NCI-H128 (cell line): ENCODE results near the gene RHEBL1.
A peak's percentile ranks its signal among the peaks of the same experiment; 100 is the strongest.
"Not testable (repeated sequence)": the region's sequence is repeated elsewhere in the genome, so short reads cannot be mapped to it uniquely, and the experiment has no call there.

ENCODE experiments used
- DNase-seq: peaks from one replicate; lab custom pipeline; 2025; ENCODE audit not compliant: unreplicated experiment; lab: John Stamatoyannopoulos, UW

Gene RHEBL1

DNA sequence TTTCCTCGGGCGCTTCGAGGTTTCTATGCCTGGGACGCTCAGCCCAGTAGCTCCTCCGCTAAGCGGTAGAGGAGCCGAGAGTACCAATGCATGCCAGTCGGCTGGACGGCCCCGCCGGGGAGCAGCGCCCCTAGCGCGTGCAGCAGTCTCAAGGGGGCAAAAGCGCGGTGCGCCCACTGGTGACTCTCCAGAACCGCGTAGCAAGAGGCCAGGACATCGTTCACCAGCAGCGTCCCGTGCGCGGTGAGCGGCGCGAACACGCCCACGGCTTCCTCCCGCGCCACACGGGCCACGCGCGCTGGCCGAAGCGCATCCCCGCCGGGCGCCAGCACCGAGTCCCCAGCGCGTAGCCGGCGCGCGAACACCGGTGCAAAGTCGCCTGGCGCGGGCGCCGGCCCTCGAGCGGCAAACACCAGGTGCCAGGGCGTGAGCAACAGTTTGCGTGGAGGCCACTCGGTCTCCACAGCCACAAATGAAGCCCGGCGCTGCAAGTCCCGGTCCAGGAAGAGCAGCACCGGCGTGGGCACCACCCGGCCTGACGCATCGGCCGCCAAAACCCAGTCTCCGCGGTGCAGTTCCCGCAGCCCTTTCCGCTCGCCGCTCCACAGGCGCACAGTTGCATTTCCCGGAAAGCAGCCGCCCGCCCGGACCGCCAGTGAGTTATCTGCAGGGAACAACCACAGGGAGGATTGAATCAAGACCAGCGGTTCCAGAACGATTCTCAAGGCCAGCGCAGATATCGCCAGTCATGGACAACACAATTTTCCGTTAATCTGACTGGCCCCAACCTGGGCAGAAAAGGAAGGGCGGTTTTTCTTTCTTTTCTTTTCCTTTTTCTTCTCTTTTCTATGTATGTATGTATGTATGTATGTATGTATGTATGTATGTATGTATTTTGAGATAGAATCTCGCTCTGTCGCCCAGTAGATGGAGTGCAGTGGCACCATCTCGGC, 20.3 kb upstream of the RHEBL1 start:
- peak; percentile 17 for DNase-seq

- no peak for DNase-seq
Observed at GRCh38 chr12:49088932-49089330, 19.2 kb upstream of the RHEBL1 start.

DNA sequence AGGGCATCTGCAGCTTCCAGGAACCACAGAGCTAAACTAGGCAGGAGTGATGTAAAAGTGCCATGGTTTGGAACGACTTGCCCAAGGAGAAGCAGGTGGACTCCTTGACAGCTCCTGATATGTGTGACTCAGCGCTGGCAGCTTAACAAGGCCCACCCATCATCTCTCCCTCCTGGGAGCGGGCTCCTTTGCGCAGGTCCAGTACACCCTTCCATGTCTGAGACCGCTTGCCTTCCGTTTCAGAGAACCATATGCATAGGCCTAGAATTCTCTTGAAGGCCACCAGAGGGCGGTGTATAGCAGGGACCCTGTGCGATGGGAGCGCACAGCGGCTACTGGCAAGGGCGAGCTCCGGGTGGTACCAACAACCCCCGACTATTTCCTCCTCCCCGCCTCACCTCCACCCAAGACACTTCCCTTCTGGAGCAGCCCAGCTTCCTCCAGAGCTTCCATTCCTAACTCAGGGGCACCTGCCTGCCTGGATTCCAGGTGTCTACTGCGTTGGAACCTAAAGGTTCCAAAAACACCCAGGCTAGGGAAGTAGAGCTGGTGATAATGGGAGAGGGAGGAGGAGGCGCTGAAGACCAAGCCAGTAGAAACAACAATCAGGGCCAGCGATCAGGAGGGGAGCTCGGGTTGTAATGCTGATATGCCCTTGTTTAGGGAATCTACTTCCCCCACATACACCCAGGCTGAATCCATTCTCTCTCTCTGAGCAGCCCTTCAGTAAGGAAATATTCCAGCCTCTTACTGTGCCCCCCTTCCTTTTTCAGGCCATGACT, 18.6 kb upstream of the RHEBL1 start:
- DNase-seq, result peak; percentile 76

GRCh38 chr12:49086116-49086515, 16.3 kb upstream of the RHEBL1 start:
- no peak for DNase-seq

DNA sequence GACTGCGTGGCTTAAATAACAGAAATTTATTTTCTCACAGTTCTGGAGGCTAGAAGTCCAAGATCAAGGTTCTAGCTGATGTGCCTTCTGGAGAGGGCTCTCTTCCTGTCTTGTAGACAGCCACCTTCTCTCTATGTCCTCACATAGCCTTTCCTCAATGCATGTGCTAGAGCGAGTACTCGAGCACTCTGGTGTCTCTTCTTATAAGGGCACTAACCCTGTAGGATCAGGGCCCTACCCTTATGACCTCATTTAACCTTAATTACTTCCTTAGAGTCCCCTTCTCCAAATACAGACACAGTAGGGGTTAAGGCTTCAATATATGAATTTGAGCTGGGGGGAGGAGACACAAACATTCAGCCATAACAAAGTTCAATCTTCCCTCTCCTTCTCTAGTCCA, 14.7 kb upstream of the RHEBL1 start:
- no peak for DNase-seq

DNA sequence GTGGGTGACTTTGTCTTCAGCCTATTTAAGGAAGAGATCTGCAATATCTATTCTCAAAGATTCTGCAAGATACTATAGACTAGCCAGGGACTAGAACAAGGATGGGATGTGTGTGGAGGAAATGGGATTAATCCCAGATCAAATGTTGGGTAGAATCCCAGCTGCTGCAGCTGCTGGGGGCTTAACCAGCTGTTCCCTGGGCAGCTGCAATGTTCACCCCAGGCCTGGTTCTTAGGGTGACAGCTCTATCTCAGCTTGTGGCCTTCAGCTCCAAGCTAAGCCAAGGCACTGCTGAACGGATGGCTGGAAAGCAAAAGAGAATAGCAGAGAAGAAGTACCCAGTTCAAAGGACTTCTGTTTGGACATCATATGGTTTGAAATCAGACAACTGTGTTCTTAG, 10.0 kb upstream of the RHEBL1 start:
- DNase-seq, result no peak

- no peak for DNase-seq
Observed at GRCh38 chr12:49070971-49071370, 1.2 kb upstream of the RHEBL1 start.

- no peak for DNase-seq
Observed at GRCh38 chr12:49068879-49069506, 786 bp downstream of the RHEBL1 start.

- no peak for DNase-seq
Observed at GRCh38 chr12:49066120-49066519, 3.7 kb downstream of the RHEBL1 start.

GRCh38 chr12:49064767-49065152, 5.0 kb downstream of the RHEBL1 start:
- no peak for DNase-seq

GRCh38 chr12:49061916-49062315, 7.9 kb downstream of the RHEBL1 start:
- DNase-seq, result not testable (repeated sequence)

- no peak for DNase-seq
Observed at GRCh38 chr12:49061157-49061650, 8.6 kb downstream of the RHEBL1 start.

GRCh38 chr12:49060237-49061156, 9.3 kb downstream of the RHEBL1 start, which contains the start of gene KMT2D:
Gene KMT2D, minus strand, starts transcription at chr12:49060794. Its CDS starts 5,470 bp downstream, at chr12:49055324.
- DNase-seq, result peak; percentile 93

DNA sequence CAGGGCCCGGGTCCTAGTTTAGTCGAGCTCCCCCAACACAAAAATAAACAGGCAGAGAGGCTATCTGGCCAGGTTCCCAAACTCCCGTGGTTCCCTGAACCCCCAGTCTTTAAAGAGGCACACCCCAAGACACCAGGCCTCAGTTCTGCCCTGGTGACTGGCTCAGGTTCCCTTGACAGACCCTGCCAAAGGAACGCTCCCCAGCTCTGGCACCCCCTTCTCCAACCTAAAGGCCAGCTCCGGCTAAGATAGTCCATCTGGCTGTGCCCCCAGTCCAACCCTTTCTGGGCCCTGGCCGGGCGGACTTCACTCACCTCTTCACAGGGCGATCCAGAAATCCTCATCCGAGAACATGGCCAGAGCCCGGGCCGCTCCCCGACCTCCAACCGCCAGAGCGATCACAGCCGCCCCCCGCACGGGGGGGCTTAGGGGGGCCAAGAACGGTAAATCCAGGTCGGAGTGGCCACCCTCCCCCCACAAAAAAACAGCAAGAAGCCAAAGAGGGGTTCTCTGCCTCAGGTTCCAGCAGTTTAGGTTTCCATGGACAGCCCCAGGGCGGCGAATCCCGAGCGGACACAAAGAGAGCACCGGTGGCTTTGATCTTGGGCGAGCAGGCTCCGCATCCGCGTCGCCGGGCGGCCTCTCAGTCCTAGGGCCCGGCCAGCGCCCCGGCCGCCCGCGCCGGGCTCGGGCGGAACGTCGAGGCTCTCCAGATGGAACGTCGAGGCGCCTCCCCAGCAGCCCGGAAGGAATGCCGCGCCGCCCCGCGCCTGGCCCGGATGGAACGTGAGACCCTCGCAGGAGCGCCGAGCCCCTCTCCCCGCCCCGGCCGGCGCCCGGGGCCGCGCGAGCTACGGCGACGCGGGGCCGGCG, 10.2 kb downstream of the RHEBL1 start:
- no peak for DNase-seq

DNA sequence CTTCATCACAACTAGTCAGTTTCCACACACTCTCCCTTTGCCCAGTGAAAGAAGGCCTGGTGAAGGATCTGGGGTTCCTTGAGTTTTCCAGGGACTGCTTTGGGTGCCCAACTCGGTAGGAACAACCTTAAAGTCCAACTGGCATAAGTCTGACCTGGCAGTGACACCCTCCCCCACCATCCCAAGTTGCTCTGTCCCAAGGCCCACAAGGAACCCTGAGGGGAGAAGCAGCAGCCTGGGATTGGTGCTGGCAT, 10.8 kb downstream of the RHEBL1 start:
- DNase-seq, result no peak

DNA sequence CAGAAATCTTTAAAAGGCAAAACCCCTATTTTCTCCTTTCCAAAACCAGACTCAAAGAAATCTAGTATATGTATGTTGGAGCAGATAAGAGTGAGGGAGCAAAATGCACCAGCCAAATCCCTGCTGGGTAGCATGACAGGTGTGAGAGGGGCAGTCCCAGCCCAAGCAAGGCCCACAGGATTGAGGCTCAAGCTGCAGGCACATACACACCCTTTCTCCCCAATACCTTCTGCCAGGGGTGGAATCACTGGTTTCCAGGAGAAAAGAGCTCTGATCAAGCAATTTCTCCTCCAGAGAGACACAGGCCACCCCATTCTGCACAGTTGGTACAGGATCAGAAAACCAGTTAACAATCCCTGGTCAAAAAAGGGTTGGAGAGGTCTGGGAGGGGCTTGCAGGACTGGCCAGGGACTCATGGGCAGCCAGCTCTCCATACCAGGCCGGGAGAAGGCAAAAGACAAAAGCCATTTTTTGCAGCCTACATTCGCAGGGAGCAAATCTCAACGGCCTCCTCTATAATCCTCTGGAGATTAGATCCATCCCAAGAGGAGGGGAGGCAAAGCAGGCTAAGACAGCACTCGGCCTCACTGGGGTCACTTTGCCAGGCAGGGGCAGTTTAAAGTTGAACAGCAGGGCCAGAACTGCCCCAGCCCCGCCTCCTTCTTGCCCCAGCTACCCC, 11.3 kb downstream of the RHEBL1 start:
- DNase-seq, result no peak

GRCh38 chr12:49057888-49058287, 11.9 kb downstream of the RHEBL1 start:
- no peak for DNase-seq

- DNase-seq, result no peak
Observed at GRCh38 chr12:49055978-49056754, 13.6 kb downstream of the RHEBL1 start.
